VCaP (cell line): Measurements from ENCODE around the gene NPHP4.
"Not testable (repeated sequence)": the region's sequence is repeated elsewhere in the genome, so short reads cannot be mapped to it uniquely, and the experiment has no call there.

Source experiments
- H3K27ac ChIP-seq: fragments of 450-650 bp; 2 replicates; pipeline ENCODE4 v1.5.1; 2017
- CTCF ChIP-seq: fragments of 450-650 bp; conservative IDR thresholded peaks from 2 replicates; pipeline ENCODE4 v1.5.1; 2017; ENCODE audit warnings: mild to moderate bottlenecking, moderate library complexity

NPHP4 gene

GRCh38 chr1:5901150-5901549 lies 91.1 kb downstream of the NPHP4 start:
- H3K27ac ChIP-seq = no peak overlapping the region
- TF ChIP-seq CTCF = no peak

GRCh38 chr1:5898266-5898665 lies 94.0 kb downstream of the NPHP4 start:
- no peak for TF ChIP-seq CTCF
- no peak overlapping the region for H3K27ac ChIP-seq

- no peak for TF ChIP-seq CTCF
- no peak overlapping the region for H3K27ac ChIP-seq
These were observed 95.2 kb downstream of the NPHP4 start for GRCh38 chr1:5896706-5897660.

GRCh38 chr1:5895446-5896406 lies 96.5 kb downstream of the NPHP4 start:
- no peak for TF ChIP-seq CTCF
- H3K27ac ChIP-seq = no peak overlapping the region

GRCh38 chr1:5893699-5894278 lies 98.4 kb downstream of the NPHP4 start:
- TF ChIP-seq CTCF = peak; percentile 69
- not testable (repeated sequence) for H3K27ac ChIP-seq

GRCh38 chr1:5892329-5892728 lies 99.9 kb downstream of the NPHP4 start:
- H3K27ac ChIP-seq = no peak overlapping the region
- TF ChIP-seq CTCF = no peak

- H3K27ac ChIP-seq = no peak overlapping the region
- no peak for TF ChIP-seq CTCF
These were observed 100.5 kb downstream of the NPHP4 start for GRCh38 chr1:5891736-5892135.
